K562 (cell line): Measurements from ENCODE around the gene MEI4. TPM values are rescaled to one million over a fixed set of nuclear protein-coding genes. Genes with fewer than 3 reads are reported as not detected.

Experiments used
- ATAC-seq: fragments of 200-7000 bp; cut with Tn5 transposase; 3 replicates; pipeline ENCODE4 v1.9.1; 2020; ENCODE audit warnings: moderate library complexity
- BruUV-seq: library from RNA; stranded (reverse); fragments of 400-500 nt; replicated peaks from 2 replicates; lab custom pipeline; 2021; lab: Mats Ljungman, UMichigan
- CTCF ChIA-PET: fragments of 300-600 bp; formaldehyde crosslinking; extraction: SDS; loops from one replicate; lab custom pipeline; 2021; ENCODE audit warnings: low intra/inter-chr PET ratio; lab: Yijun Ruan, JAX
- POLR2A ChIA-PET: fragments of 300-600, 350-650 bp; sonication (Branson Sonifier 250); formaldehyde crosslinking; extraction: SDS; loops from one replicate; lab custom pipeline; 2021; ENCODE audit warnings: antibody characterized with exemption, inconsistent platforms; lab: Yijun Ruan, JAX
- DNase-seq, 4 experiments: peaks; one replicate each; pipeline versions ENCODE4 v3.0.0 to v3.0.0-alpha.2; 2011 to 2018; ENCODE audit warnings: low spot score in 3 of 4, mixed read lengths in 3 of 4; ENCODE audit errors: extremely low read depth in 1 of 4
- FAIRE-seq: peaks from 2 replicates; lab custom pipeline; 2011; peaks lifted over from hg19 to GRCh38; lab: Jason Lieb, UNC
- H2AFZ ChIP-seq: 2 replicates; pipeline ENCODE4 v1.6.0; 2011; ENCODE audit warnings: low read depth, low read length, control low read depth, inconsistent platforms
- H3K27ac ChIP-seq: fragments of 200-600 bp; 3 replicates; pipeline ENCODE4 v1.8.0; 2011; ENCODE audit warnings: low read depth, mild to moderate bottlenecking, control low read depth, inconsistent platforms, low read length, moderate library complexity, mixed read lengths; ENCODE audit errors: extremely low read depth
- H3K27me3 ChIP-seq, 2 experiments: fragments of 300-600 bp in 1 of 2; 2 replicates in 1 of 2; 3 replicates in 1 of 2; pipeline versions ENCODE4 v1.6.0 to v1.8.0; 2011; ENCODE audit warnings: inconsistent platforms in 2 of 2, low read length in 2 of 2, mild to moderate bottlenecking in 1 of 2, mixed read lengths in 1 of 2, moderate library complexity in 1 of 2; ENCODE audit not compliant: control insufficient read depth in 2 of 2, insufficient read depth in 2 of 2
- H3K36me3 ChIP-seq: fragments of 300-600 bp; 3 replicates; pipeline ENCODE4 v1.8.0; 2011; ENCODE audit warnings: mild to moderate bottlenecking, low read length, inconsistent platforms; ENCODE audit not compliant: control insufficient read depth, insufficient read depth
- H3K4me1 ChIP-seq, 2 experiments: fragments of 200-600 bp in 1 of 2; replicated peaks in 1 of 2; 2 replicates in 1 of 2; 3 replicates in 1 of 2; pipeline versions ENCODE4 v1.5.1 to v1.8.0; 2011; ENCODE audit warnings: inconsistent platforms in 2 of 2, low read length in 2 of 2, mild to moderate bottlenecking in 1 of 2, mixed read lengths in 1 of 2, moderate library complexity in 1 of 2; ENCODE audit not compliant: control insufficient read depth in 2 of 2, insufficient read depth in 2 of 2
- H3K4me2 ChIP-seq: 2 replicates; pipeline ENCODE4 v1.6.1; 2011; ENCODE audit warnings: low read length, control low read depth, inconsistent platforms, mixed read lengths; ENCODE audit not compliant: insufficient read depth
- H3K4me3 ChIP-seq: fragments of 200-600 bp; sonication (generic), shearing (Covaris generic); 2 replicates; pipeline ENCODE4 v1.5.1; 2016; ENCODE audit warnings: control low read depth, inconsistent platforms
- H3K79me2 ChIP-seq: fragments of 200-600 bp; 3 replicates; pipeline ENCODE4 v1.8.0; 2011; ENCODE audit warnings: low read length, inconsistent platforms; ENCODE audit not compliant: control insufficient read depth, insufficient read depth
- H3K9ac ChIP-seq, 2 experiments: 2 replicates each; pipeline versions ENCODE4 v1.6.0 to v1.6.1; 2011; ENCODE audit warnings: low read depth in 2 of 2, low read length in 2 of 2, control low read depth in 1 of 2, inconsistent platforms in 1 of 2, mild to moderate bottlenecking in 1 of 2, mixed read lengths in 1 of 2; ENCODE audit not compliant: insufficient read depth in 1 of 2
- H3K9me1 ChIP-seq: one replicate; pipeline ENCODE4 v1.6.0; 2011; ENCODE audit warnings: inconsistent platforms, mild to moderate bottlenecking, low read length, moderate library complexity; ENCODE audit not compliant: control insufficient read depth, insufficient read depth
- H3K9me3 ChIP-seq: replicated peaks from 2 replicates; pipeline ENCODE4 v1.5.1; 2011; ENCODE audit warnings: low read depth, low read length, inconsistent platforms; ENCODE audit not compliant: control insufficient read depth, insufficient read depth
- H4K20me1 ChIP-seq: replicated peaks from 2 replicates; pipeline ENCODE4 v1.6.1; 2011; ENCODE audit warnings: low read length, inconsistent platforms, mixed read lengths; ENCODE audit not compliant: control insufficient read depth, insufficient read depth
- BACH1 ChIP-seq: fragments of 200-800 bp; sonication (Bioruptor generic); IDR thresholded peaks from 2 replicates; pipeline ENCODE4 v1.6.1; 2016; ENCODE audit warnings: missing genetic modification characterization, missing compliant biosample characterization
- CSDE1 ChIP-seq, 2 experiments: fragments of 450-650 bp; IDR thresholded peaks; 2 replicates each; pipeline ENCODE4 v1.6.1; 2016; ENCODE audit warnings: mild to moderate bottlenecking in 1 of 2
- FOSL1 ChIP-seq: fragments of 200-800 bp; sonication (Bioruptor generic); conservative IDR thresholded peaks from 2 replicates; pipeline ENCODE4 v1.6.1; 2016; ENCODE audit warnings: missing genetic modification characterization, missing compliant biosample characterization
- HBP1 ChIP-seq: fragments of 450-650 bp; formaldehyde crosslinking; IDR thresholded peaks from 2 replicates; pipeline ENCODE4 v1.4.0; 2022; ENCODE audit warnings: missing genetic modification characterization
- HNRNPK ChIP-seq: fragments of 200-400 bp; formaldehyde crosslinking; IDR thresholded peaks from one replicate; pipeline ENCODE4 v1.6.1; 2018; ENCODE audit warnings: mild to moderate bottlenecking, low read depth, low read length; ENCODE audit not compliant: poor library complexity, severe bottlenecking
- MAX ChIP-seq: sonication (generic); formaldehyde crosslinking; IDR thresholded peaks from 2 replicates; pipeline ENCODE4 v1.9.0; 2022; ENCODE audit warnings: mild to moderate bottlenecking, missing genetic modification reagents
- MBD1 ChIP-seq: fragments of 250-450 bp; sonication (Bioruptor Pico); IDR thresholded peaks from 2 replicates; pipeline ENCODE4 v1.8.0; 2022; ENCODE audit warnings: inconsistent platforms
- PCBP1 ChIP-seq: fragments of 200-400 bp; formaldehyde crosslinking; IDR thresholded peaks from 2 replicates; pipeline ENCODE4 v1.6.1; 2018; ENCODE audit warnings: mild to moderate bottlenecking, low read depth, low read length; ENCODE audit not compliant: poor library complexity, severe bottlenecking
- ZBTB9 ChIP-seq: fragments of 450-650 bp; formaldehyde crosslinking; IDR thresholded peaks from 2 replicates; pipeline ENCODE4 v1.4.0; 2020; ENCODE audit warnings: mild to moderate bottlenecking, moderate library complexity
- ZNF280B ChIP-seq: fragments of 250-450 bp; sonication (Bioruptor Pico); IDR thresholded peaks from 2 replicates; pipeline ENCODE4 v1.5.1; 2021; ENCODE audit warnings: mild to moderate bottlenecking
- ZNF3 ChIP-seq: fragments of 250-450 bp; sonication (Bioruptor Pico); IDR thresholded peaks from 2 replicates; pipeline ENCODE4 v1.5.0; 2021; ENCODE audit warnings: mild to moderate bottlenecking, moderate library complexity
- ZNF347 ChIP-seq: fragments of 450-650 bp; formaldehyde crosslinking; IDR thresholded peaks from 2 replicates; pipeline ENCODE4 v1.4.0; 2020; ENCODE audit warnings: low read depth, mild to moderate bottlenecking, moderate library complexity
- ZNF512 ChIP-seq: IDR thresholded peaks from 2 replicates; pipeline ENCODE4 v1.6.1; 2016; ENCODE audit warnings: missing genetic modification characterization, missing compliant biosample characterization
- ZNF561 ChIP-seq: fragments of 450-650 bp; formaldehyde crosslinking; conservative IDR thresholded peaks from 2 replicates; pipeline ENCODE4 v1.4.0; 2020; ENCODE audit warnings: mild to moderate bottlenecking, moderate library complexity
- ZNF79 ChIP-seq: fragments of 250-450 bp; sonication (Bioruptor Pico); IDR thresholded peaks from 2 replicates; pipeline ENCODE4 v1.4.0; 2020; ENCODE audit warnings: low read depth, mild to moderate bottlenecking, moderate library complexity
- WGBS: fragments of 100-300 bp; shearing (Covaris generic); methylation state at CpG from one replicate; pipeline ENCODE4 v1.1.6; 2016; ENCODE audit warnings: low coverage, mixed read lengths; ENCODE audit not compliant: insufficient coverage; ENCODE audit errors: missing lambda C conversion rate; 5-methylcytosine and 5-hydroxymethylcytosine counted together
- in situ Hi-C: fragments of 300-500 bp; cut with MboI; formaldehyde crosslinking; loops from 4 replicates; pipeline ENCODE4 v1.15.0; 2018; ENCODE audit warnings: inconsistent platforms, mixed read lengths
- intact Hi-C: fragments of 100-400 bp; cut with micrococcal nuclease; formaldehyde crosslinking; loops from 2 replicates; pipeline ENCODE4 v1.14.2; 2022
- polyA plus RNA-seq, 8 experiments: library from polyadenylated mRNA; depleted of rRNA in 4 of 8; stranded (reverse) in 5 of 8; unstranded in 3 of 8; fragments of >200 nt; fragmentation: Nextera tagmentation in 2 of 8; fragmentation: Illumina TruSeq in 1 of 8; extraction: Ambion mirVana in 2 of 8; extraction: Trizol in 1 of 8; gene quantifications; 2 replicates each; pipeline versions ENCODE4 v1.2.1 to v1.2.3, GENCODE V29; 2011 to 2014; ENCODE audit warnings: inconsistent platforms in 1 of 8, missing spikeins in 1 of 8
- total RNA-seq, 7 experiments: library from RNA; depleted of rRNA in 6 of 7; stranded (reverse); fragments of >200 nt in 6 of 7; fragmentation: Illumina TruSeq in 2 of 7; extraction: Trizol in 2 of 7; gene quantifications; 2 replicates each; pipeline versions ENCODE4 v1.2.1 to v1.2.3, GENCODE V29; 2011 to 2021; ENCODE audit warnings: low replicate concordance in 1 of 7

Gene MEI4
- total and polyA plus RNA-seq, 9 of the 15 experiments (the other 6 are each of a cell fraction or from before 2014, with no cell fraction given), result not detected

GRCh38 chr6:77626426-77626825 lies 26.4 kb upstream of the MEI4 start:
- in situ Hi-C loops (no loop called here), intact Hi-C loops (no loop called here)
- no peak for DNase-seq
- TF ChIP-seq ZNF347 (no peak), ZNF3 (CRISPR knock-in tag) (no peak), HNRNPK (no peak), MBD1 (no peak), ZNF561 (CRISPR knock-in tag) (no peak), CSDE1 (IDR thresholded peaks at IDR 0.05) (no peak), ZBTB9 (no peak), ZNF79 (CRISPR knock-in tag) (no peak), PCBP1 (no peak), HBP1 (CRISPR knock-in tag) (no peak), MAX (CRISPR knock-in tag) (no peak), FOSL1 (tag) (no peak), BACH1 (tag) (no peak), ZNF280B (no peak), ZNF512 (tag) (no peak)

More at GRCh38 chr6:77626426-77626825, 26.4 kb upstream of the MEI4 start:
- H3K27me3 ChIP-seq, result no peaks in the 10 kb centered on the region
- H3K9ac ChIP-seq, result no peak overlapping the region
- ATAC-seq, result no peak
- WGBS, result 0% methylated on average over 1 of the region's 1 CpG
- no peaks in the 10 kb centered on the region for H3K79me2 ChIP-seq
- H3K27ac ChIP-seq, result no peak overlapping the region
- no peak overlapping the region for H3K4me2 ChIP-seq
- no peaks in the 10 kb centered on the region for H3K9me3 ChIP-seq
- H3K4me3 ChIP-seq, result no peak overlapping the region
- no peak for FAIRE-seq
- H3K4me1 ChIP-seq, result no peaks in the 10 kb centered on the region
- no peaks in the 10 kb centered on the region for H3K36me3 ChIP-seq
- no peaks in the 10 kb centered on the region for H4K20me1 ChIP-seq
- no peak overlapping the region for H2AFZ ChIP-seq
- no peaks in the 10 kb centered on the region for H3K9me1 ChIP-seq
- CTCF ChIA-PET, result no interaction called here
- POLR2A ChIA-PET, result no interaction called here
- BruUV-seq, result no TSS peak
